Measurements from ENCODE around the gene SLC11A1. TPM values are rescaled to one million over a fixed set of nuclear protein-coding genes. Genes with fewer than 3 reads are reported as not detected.

Gene SLC11A1
- total RNA-seq, 6 donors from 2014 or later = 145 to 3,249 (median 371) TPM

- ATAC-seq (ENCODE audit: low FRiP score in 2 of 2) = no peak
- Histone ChIP-seq H3K4me1 (no peaks in the 10 kb centered on the region), H3K27ac (no peak overlapping the region), H3K9me3 (no peaks in the 10 kb centered on the region), H3K4me3 (no peak overlapping the region), H3K36me3 (peaks cover 0 to 15% (median 6%) of the 10 kb centered on the region in 4 donors), H3K27me3 (no peaks in the 10 kb centered on the region)
- DNase-seq = no peak
- TF ChIP-seq EP300 (IDR thresholded peaks at IDR 0.05) (no peak), POLR2A (IDR thresholded peaks at IDR 0.05) (no peak), CTCF (IDR thresholded peaks at IDR 0.05) (no peak), POLR2AphosphoS5 (IDR thresholded peaks at IDR 0.05) (no peak)
- 93 to 96% methylated on average over 7 of the region's 7 CpGs for WGBS, 2 donors
Observed at GRCh38 chr2:218444692-218445357, 62.8 kb downstream of the SLC11A1 start.

DNA sequence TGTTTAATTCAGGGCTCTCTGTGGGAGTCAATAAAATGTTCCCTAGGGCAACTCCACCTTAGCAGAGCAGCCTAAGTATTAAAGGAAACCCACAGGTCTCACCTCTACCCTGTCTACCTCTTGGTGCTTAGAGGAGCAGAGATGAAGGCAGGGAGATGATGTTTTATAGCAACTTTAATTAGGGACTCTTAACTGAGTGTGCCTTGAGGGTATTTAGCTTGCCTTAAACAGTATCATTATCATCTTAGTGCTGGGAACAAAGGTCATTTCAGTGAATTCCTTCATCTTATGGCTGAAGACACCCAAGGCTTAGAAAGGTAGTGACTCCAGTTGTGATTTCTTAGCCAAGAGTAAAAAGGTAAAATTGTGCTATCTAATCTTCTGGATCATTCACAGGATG, 63.5 kb downstream of the SLC11A1 start:
- no peak overlapping the region for H3K4me3 ChIP-seq
- H3K27me3 ChIP-seq = no peaks in the 10 kb centered on the region
- H3K9me3 ChIP-seq = no peaks in the 10 kb centered on the region
- no peaks in the 10 kb centered on the region for H3K4me1 ChIP-seq
- no peak for DNase-seq
- peaks cover 0 to 16% (median 6%) of the 10 kb centered on the region in 4 donors for H3K36me3 ChIP-seq
- no peak overlapping the region for H3K27ac ChIP-seq
- TF ChIP-seq EP300 (IDR thresholded peaks at IDR 0.05) (no peak), CTCF (IDR thresholded peaks at IDR 0.05) (no peak), POLR2A (IDR thresholded peaks at IDR 0.05) (no peak), POLR2AphosphoS5 (IDR thresholded peaks at IDR 0.05) (no peak)
- no peak for ATAC-seq (ENCODE audit: low FRiP score in 2 of 2)

Small RNA genes within 50 kb of the gene (small RNA-seq; reads per million reads assigned to genes)
- 383 to 1,518 (median 501) reads per million in 4 donors for gene MIR26B
- 0 to 1.2 (median 0.03) reads per million in 4 donors for gene MIR6810

Other genes starting within 250 kb of the SLC11A1 start
- 10 to 100 TPM in 2 of 6 donors, 1 to 10 TPM in 4; 1.3 to 17.2 (median 6.4) TPM for gene CXCR1, start 215.3 kb upstream of the SLC11A1 start, total RNA-seq
- 100 to 1,000 TPM; 233 to 440 (median 357) TPM for gene ARPC2, start 165.1 kb upstream of the SLC11A1 start, total RNA-seq
- 1 to 10 TPM in 5 of 6 donors, under 1 TPM in 1; 0.33 to 6.4 (median 4.1) TPM for gene GPBAR1, start 121.3 kb upstream of the SLC11A1 start, total RNA-seq
- 100 to 1,000 TPM in 4 of 6 donors, 10 to 100 TPM in 2; 67.1 to 168 (median 118) TPM for gene AAMP, start 112.1 kb upstream of the SLC11A1 start, total RNA-seq
- gene PNKD, start 111.8 kb upstream of the SLC11A1 start, total RNA-seq = 100 to 1,000 TPM in 2 of 6 donors, 10 to 100 TPM in 4; 69.8 to 153 (median 87.2) TPM
- 100 to 1,000 TPM; 112 to 359 (median 236) TPM for gene TMBIM1, start 89.8 kb upstream of the SLC11A1 start, total RNA-seq
- gene CATIP, start 25.4 kb upstream of the SLC11A1 start, total RNA-seq = 1 to 10 TPM in 5 of 6 donors, under 1 TPM in 1; 0.77 to 8.5 (median 4.3) TPM
- gene CTDSP1, start 17.6 kb downstream of the SLC11A1 start, total RNA-seq = 100 to 1,000 TPM in 5 of 6 donors, 10 to 100 TPM in 1; 96.6 to 239 (median 189) TPM
- under 1 TPM in 3 of 6 donors, not detected in 3; 0.29 to 0.76 (median 0.40) TPM for gene VIL1, start 36.9 kb downstream of the SLC11A1 start, total RNA-seq
- gene USP37, start 186.1 kb downstream of the SLC11A1 start, total RNA-seq = 10 to 100 TPM in 4 of 6 donors, 1 to 10 TPM in 2; 9.0 to 31.4 (median 13.1) TPM
- 10 to 100 TPM; 24.2 to 51.3 (median 35.9) TPM for gene CNOT9, start 186.6 kb downstream of the SLC11A1 start, total RNA-seq
- gene PLCD4, start 225.6 kb downstream of the SLC11A1 start, total RNA-seq = under 1 TPM in 4 of 6 donors, not detected in 2; 0.30 to 0.98 (median 0.37) TPM

Measured in upper lobe of left lung (tissue), 6 donors.